ENCODE data around the gene NKD2.

The NKD2 gene

DNA sequence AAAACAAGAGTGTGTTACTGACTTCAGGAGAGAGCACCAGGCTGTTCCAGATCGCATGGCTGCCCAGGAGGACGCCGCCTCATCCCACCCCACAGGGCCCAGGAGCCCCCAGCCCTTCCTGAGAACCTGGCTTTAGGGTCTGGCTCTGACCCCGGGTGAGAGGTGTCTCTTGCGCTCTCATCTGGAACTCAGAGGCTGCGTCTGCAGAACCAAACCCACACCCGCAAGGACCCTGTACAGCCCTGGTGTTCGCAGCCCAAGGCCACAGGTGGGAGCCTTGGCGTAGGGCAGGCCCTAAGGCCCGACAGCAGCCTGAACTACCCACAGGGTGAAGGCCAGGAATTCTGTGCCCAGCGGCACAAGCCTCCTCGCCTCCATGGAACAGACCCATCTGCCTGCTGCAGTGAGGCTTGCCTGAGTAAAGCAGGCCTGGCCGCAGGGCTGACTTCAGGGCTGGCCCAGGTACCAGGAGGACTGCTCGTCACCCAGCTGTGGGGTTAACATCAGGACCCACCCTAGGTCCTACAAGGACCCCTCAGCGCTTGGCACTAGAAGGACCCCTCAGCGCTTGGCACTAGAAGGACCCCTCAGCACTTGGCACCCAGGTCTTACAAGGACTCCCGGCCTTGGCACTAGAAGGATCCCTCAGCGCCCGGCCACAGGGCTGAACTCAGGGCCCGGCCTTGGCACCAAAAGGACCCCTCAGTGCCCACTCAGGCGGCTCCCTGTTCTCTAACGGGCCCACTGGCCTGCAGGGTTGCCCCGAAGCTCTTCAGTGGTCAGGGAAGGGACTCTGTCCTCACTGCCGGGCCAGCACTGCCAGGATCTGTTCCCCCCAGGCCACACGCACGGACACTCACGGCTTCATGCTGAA, 48.2 kb downstream of the NKD2 start:
- TF ChIP-seq EZH2 (optimal IDR thresholded peaks at IDR 0.05; ENCODE audit: low read depth, low read length) (no peak), EZH2phosphoT487 (IDR thresholded peaks at IDR 0.05; ENCODE audit: low read length) (no peak)
- TF ChIP-seq, protein P1, sequence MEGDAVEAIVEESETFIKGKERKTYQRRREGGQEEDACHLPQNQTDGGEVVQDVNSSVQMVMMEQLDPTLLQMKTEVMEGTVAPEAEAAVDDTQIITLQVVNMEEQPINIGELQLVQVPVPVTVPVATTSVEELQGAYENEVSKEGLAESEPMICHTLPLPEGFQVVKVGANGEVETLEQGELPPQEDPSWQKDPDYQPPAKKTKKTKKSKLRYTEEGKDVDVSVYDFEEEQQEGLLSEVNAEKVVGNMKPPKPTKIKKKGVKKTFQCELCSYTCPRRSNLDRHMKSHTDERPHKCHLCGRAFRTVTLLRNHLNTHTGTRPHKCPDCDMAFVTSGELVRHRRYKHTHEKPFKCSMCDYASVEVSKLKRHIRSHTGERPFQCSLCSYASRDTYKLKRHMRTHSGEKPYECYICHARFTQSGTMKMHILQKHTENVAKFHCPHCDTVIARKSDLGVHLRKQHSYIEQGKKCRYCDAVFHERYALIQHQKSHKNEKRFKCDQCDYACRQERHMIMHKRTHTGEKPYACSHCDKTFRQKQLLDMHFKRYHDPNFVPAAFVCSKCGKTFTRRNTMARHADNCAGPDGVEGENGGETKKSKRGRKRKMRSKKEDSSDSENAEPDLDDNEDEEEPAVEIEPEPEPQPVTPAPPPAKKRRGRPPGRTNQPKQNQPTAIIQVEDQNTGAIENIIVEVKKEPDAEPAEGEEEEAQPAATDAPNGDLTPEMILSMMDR (IDR thresholded peaks at IDR 0.05; ENCODE audit: low read length), result no peak
- Histone ChIP-seq H3K4me1 (ENCODE audit: low read length) (peaks cover 6% of the 10 kb centered on the region), H3K4me3 (ENCODE audit: low read length) (no peak overlapping the region), H3K9ac (ENCODE audit: low read length) (no peak overlapping the region), H3K9me2 (replicated peaks; ENCODE audit: insufficient read depth, low read length) (no peaks in the 10 kb centered on the region), H3K27ac (ENCODE audit: low read length) (no peak overlapping the region), H3K79me2 (ENCODE audit: low read length) (no peaks in the 10 kb centered on the region), H2AFZ (ENCODE audit: low read length) (no peak overlapping the region), H3K27me3 (replicated peaks; ENCODE audit: insufficient read depth, low read length) (no peaks in the 10 kb centered on the region), H3K4me2 (ENCODE audit: low read depth, low read length) (no peak overlapping the region), H3K36me3 (replicated peaks; ENCODE audit: insufficient read depth, low read length) (no peaks in the 10 kb centered on the region), H4K20me1 (ENCODE audit: insufficient read depth, low read length) (no peaks in the 10 kb centered on the region), H3F3A (ENCODE audit: insufficient read depth, low read length) (0 out of 2 replicates have a peak, but pooled peaks cover 2% of the 10 kb centered on the region), H3K9me3 (replicated peaks; ENCODE audit: insufficient read depth, low read length) (no peaks in the 10 kb centered on the region)
- no peak for DNase-seq

DNA sequence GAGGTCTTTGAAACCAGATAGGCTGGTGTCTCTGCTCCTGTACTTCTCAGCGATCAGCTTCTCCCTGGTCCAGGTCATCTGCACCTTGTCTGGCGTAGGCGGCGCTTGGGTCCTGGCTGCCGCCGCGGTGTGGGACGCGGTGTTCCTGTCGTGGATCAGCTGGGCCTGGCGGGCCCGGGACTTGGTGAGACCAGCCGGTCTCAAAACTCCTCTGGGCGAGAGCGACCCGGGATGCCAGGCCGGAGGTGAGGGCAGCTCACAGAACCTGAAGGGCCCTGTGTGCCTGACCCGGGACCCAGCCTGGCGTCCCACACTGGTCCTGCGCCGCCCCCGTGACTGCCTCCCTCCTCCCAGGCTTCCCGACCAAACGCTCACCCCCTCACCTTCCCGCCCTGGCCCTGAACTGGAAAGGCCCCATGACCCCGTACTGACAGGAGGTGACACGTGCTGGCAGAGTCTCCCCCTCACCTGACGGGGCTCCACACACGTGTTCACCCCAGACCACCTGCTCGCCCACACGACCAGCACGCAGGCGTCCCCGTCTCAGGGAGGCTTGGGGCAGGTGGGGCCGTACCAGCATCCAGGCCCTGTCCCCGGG, 49.0 kb downstream of the NKD2 start:
- no peak overlapping the region for H2AFZ ChIP-seq (ENCODE audit: low read length)
- no peak overlapping the region for H3K27ac ChIP-seq (ENCODE audit: low read length)
- no peak for DNase-seq
- no peaks in the 10 kb centered on the region for H3K9me2 ChIP-seq (replicated peaks; ENCODE audit: insufficient read depth, low read length)
- H3K9ac ChIP-seq (ENCODE audit: low read length), result no peak overlapping the region
- no peaks in the 10 kb centered on the region for H3K9me3 ChIP-seq (replicated peaks; ENCODE audit: insufficient read depth, low read length)
- H3K27me3 ChIP-seq (replicated peaks; ENCODE audit: insufficient read depth, low read length), result no peaks in the 10 kb centered on the region
- H3K79me2 ChIP-seq (ENCODE audit: low read length), result no peaks in the 10 kb centered on the region
- H4K20me1 ChIP-seq (ENCODE audit: insufficient read depth, low read length), result no peaks in the 10 kb centered on the region
- H3K36me3 ChIP-seq (replicated peaks; ENCODE audit: insufficient read depth, low read length), result no peaks in the 10 kb centered on the region
- H3K4me1 ChIP-seq (ENCODE audit: low read length), result no peaks in the 10 kb centered on the region
- no peaks in the 10 kb centered on the region for H3F3A ChIP-seq (ENCODE audit: insufficient read depth, low read length)
- TF ChIP-seq, protein P1 (IDR thresholded peaks at IDR 0.05; ENCODE audit: low read length), result no peak
- TF ChIP-seq EZH2phosphoT487 (IDR thresholded peaks at IDR 0.05; ENCODE audit: low read length) (no peak), EZH2 (optimal IDR thresholded peaks at IDR 0.05; ENCODE audit: low read depth, low read length) (no peak)
- H3K4me2 ChIP-seq (ENCODE audit: low read depth, low read length), result no peak overlapping the region
- no peak overlapping the region for H3K4me3 ChIP-seq (ENCODE audit: low read length)

DNA sequence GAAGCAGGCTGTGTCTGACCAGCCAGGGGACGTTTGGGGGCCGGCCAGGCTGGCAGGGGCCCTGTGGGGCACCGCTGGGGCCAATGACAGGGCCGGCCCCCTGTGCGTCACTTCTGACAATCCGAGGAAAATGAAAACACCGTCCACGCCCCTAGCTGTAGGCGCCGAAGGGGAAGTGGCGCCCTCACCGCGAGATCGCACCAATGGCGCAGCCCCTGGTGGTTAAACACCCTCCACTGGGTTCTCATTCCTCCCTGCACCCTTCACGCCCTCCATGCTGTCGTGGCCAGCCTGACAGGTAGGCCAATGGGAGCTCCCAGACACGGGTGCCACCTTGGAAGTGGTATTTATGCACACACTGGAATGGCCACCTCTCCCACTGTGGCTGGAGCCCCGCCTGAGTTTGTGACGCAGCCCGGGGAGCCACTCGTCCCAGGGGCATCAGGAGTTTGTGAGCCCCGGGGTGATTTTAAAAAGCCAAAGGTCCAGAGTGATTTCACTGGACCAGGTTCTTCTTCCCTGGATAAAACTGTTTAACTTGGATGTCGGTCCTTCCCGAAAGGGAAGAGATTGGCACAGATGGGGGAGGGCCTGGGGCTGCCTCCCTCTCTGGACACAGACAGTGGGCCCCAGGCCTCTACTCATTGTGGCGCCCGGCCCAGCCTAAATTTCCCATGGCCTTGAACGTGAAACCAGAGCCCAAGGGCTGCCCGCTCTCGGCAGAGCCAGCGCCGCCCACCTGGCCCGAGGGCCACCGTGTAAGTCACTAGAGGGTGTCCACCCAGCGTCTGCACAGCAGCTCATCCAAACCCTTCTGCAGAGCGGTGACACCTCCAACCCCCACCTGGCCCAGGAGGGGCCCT, 49.7 kb downstream of the NKD2 start:
- no peak for DNase-seq
- no peaks in the 10 kb centered on the region for H3K4me1 ChIP-seq (ENCODE audit: low read length)
- H3K9me2 ChIP-seq (replicated peaks; ENCODE audit: insufficient read depth, low read length), result no peaks in the 10 kb centered on the region
- H3K4me2 ChIP-seq (ENCODE audit: low read depth, low read length), result no peak overlapping the region
- no peak overlapping the region for H3K4me3 ChIP-seq (ENCODE audit: low read length)
- no peaks in the 10 kb centered on the region for H4K20me1 ChIP-seq (ENCODE audit: insufficient read depth, low read length)
- no peaks in the 10 kb centered on the region for H3F3A ChIP-seq (ENCODE audit: insufficient read depth, low read length)
- no peaks in the 10 kb centered on the region for H3K79me2 ChIP-seq (ENCODE audit: low read length)
- H2AFZ ChIP-seq (ENCODE audit: low read length), result no peak overlapping the region
- H3K9me3 ChIP-seq (replicated peaks; ENCODE audit: insufficient read depth, low read length), result no peaks in the 10 kb centered on the region
- no peaks in the 10 kb centered on the region for H3K36me3 ChIP-seq (replicated peaks; ENCODE audit: insufficient read depth, low read length)
- H3K27ac ChIP-seq (ENCODE audit: low read length), result no peak overlapping the region
- no peaks in the 10 kb centered on the region for H3K27me3 ChIP-seq (replicated peaks; ENCODE audit: insufficient read depth, low read length)
- no peak overlapping the region for H3K9ac ChIP-seq (ENCODE audit: low read length)
- TF ChIP-seq EZH2phosphoT487 (IDR thresholded peaks at IDR 0.05; ENCODE audit: low read length), result no peak
- TF ChIP-seq, protein P1 (IDR thresholded peaks at IDR 0.05; ENCODE audit: low read length), result no peak
- no peak for TF ChIP-seq EZH2 (optimal IDR thresholded peaks at IDR 0.05; ENCODE audit: low read depth, low read length)

All from MM.1S (cell line).